ENCODE results near the gene MYBBP1A. TPM values are rescaled to one million over a fixed set of nuclear protein-coding genes. Genes with fewer than 3 reads are reported as not detected.

Gene MYBBP1A
- total RNA-seq, 3 donors from 2014 or later (not counting 1 experiment from before 2014, with no cell fraction given), result 50.5 to 58.1 (median 52.7) TPM

DNA sequence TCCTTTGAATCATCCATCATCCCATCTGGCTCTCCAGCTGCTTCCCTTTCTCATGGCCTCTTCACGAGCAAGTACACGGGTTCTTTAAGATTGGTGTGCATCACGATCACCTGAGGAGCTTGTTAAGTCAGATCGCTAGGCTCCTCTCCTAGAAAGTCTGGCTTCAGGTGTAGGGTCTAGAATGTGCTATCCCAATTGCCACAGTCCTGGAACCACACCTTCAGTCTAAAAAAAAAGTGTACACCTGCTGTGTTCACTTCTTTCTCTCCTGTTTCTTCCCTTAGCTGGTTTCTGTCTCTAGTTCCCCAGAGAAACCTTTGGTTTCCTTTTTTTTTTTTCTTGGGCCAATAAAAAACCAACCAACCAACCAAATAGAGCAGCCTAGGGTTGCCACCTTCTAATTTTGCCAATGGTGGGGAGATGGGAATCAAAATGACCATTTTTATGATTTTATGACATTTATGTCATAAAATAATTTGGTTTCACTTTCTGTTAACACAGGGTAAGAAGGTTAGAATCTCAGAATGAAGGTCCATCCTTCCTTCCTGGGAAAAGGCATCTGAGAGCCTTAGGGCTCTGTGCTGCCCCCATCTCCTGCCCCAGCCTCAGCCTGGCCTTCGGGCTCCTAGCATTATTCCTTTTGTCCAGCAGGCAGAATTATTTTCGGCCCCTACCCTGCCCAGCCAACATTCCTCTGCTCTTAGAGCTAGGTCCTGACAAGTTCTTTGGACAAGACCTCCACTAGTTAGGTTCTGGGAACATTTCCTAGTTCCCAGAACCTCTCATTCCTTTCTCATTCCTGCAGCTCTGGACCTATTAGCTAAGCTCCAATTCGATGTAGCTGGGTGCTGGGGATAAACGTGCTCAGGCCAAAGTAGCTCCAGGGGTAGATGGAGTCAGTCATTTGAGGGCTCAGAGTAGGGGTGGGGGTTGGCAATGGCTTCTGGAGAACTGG, 7.1 kb upstream of the MYBBP1A start:
- H3K27ac ChIP-seq (ENCODE audit: low read length), result no peak overlapping the region
- WGBS (ENCODE audit: insufficient coverage), result 77% methylated on average over 8 of the region's 8 CpGs
- no peak overlapping the region for H3K27ac Mint-ChIP-seq
- no peak for ATAC-seq
- no peaks in the 10 kb centered on the region for H3K27me3 ChIP-seq (ENCODE audit: control insufficient read depth, insufficient read depth, low read length)
- peaks cover 0 to 7% of the 10 kb centered on the region in 2 donors for H3K27me3 Mint-ChIP-seq (ENCODE audit: low read depth in 2 of 2)
- no peaks in the 10 kb centered on the region for H3K9me3 ChIP-seq (ENCODE audit: control insufficient read depth, insufficient read depth, low read length)
- no peaks in the 10 kb centered on the region for H3K9me3 Mint-ChIP-seq
- intact Hi-C loops (cut with micrococcal nuclease), result no loop called here
- no peak for DNase-seq
- peaks cover 5% of the 10 kb centered on the region for H3K4me1 ChIP-seq (ENCODE audit: control insufficient read depth, insufficient read depth, low read length)
- peaks cover 10 to 20% of the 10 kb centered on the region in 2 donors for H3K4me1 Mint-ChIP-seq
- no peaks in the 10 kb centered on the region for H3K36me3 ChIP-seq (ENCODE audit: control insufficient read depth, insufficient read depth, low read length)
- H3K4me3 Mint-ChIP-seq, result no peak overlapping the region
- H3K36me3 Mint-ChIP-seq, result no peaks in the 10 kb centered on the region
- H3K4me3 ChIP-seq (ENCODE audit: low read length), result no peak overlapping the region
- TF ChIP-seq, protein P1, sequence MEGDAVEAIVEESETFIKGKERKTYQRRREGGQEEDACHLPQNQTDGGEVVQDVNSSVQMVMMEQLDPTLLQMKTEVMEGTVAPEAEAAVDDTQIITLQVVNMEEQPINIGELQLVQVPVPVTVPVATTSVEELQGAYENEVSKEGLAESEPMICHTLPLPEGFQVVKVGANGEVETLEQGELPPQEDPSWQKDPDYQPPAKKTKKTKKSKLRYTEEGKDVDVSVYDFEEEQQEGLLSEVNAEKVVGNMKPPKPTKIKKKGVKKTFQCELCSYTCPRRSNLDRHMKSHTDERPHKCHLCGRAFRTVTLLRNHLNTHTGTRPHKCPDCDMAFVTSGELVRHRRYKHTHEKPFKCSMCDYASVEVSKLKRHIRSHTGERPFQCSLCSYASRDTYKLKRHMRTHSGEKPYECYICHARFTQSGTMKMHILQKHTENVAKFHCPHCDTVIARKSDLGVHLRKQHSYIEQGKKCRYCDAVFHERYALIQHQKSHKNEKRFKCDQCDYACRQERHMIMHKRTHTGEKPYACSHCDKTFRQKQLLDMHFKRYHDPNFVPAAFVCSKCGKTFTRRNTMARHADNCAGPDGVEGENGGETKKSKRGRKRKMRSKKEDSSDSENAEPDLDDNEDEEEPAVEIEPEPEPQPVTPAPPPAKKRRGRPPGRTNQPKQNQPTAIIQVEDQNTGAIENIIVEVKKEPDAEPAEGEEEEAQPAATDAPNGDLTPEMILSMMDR (IDR thresholded peaks at IDR 0.05), result no peak

DNA sequence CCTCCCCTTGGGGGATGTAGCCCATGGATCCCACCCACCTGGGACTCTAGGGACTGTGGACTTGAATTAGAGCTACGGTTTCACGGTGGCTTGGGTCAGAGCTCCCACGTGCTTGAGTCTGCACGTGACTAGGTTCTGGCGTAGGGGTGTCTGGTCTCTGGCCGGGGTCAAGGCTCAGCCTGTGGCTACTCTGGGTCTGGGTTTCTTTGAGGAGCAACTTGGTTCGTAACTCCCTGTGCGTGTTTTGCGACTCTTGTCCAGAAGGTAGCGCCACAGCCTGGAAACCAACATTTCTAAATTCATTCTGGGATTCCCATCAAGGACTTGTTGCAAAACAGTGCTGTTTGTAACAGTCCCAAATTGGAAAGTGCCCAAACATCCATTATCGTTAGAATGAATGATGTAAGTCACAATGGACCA, 5.7 kb upstream of the MYBBP1A start:
- Mint-ChIP-seq H3K27ac (no peak overlapping the region), H3K4me3 (no peak overlapping the region), H3K9me3 (no peaks in the 10 kb centered on the region), H3K36me3 (no peaks in the 10 kb centered on the region), H3K27me3 (ENCODE audit: low read depth in 2 of 2) (no peaks in the 10 kb centered on the region), H3K4me1 (peaks cover 10 to 18% of the 10 kb centered on the region in 2 donors)
- H3K4me3 ChIP-seq (ENCODE audit: low read length), result no peak overlapping the region
- WGBS (ENCODE audit: insufficient coverage), result 91% methylated on average over 11 of the region's 11 CpGs
- H3K36me3 ChIP-seq (ENCODE audit: control insufficient read depth, insufficient read depth, low read length), result no peaks in the 10 kb centered on the region
- H3K27ac ChIP-seq (ENCODE audit: low read length), result no peak overlapping the region
- TF ChIP-seq, protein P1 (IDR thresholded peaks at IDR 0.05), result no peak
- H3K4me1 ChIP-seq (ENCODE audit: control insufficient read depth, insufficient read depth, low read length), result peaks cover 9% of the 10 kb centered on the region
- no peaks in the 10 kb centered on the region for H3K27me3 ChIP-seq (ENCODE audit: control insufficient read depth, insufficient read depth, low read length)
- H3K9me3 ChIP-seq (ENCODE audit: control insufficient read depth, insufficient read depth, low read length), result no peaks in the 10 kb centered on the region
- ATAC-seq (no peak), DNase-seq (no peak)
- intact Hi-C loops (cut with micrococcal nuclease), result no loop called here

- ATAC-seq (no peak), DNase-seq (no peak)
- intact Hi-C loops (cut with micrococcal nuclease), result no loop called here
- H3K27me3 Mint-ChIP-seq (ENCODE audit: low read depth in 2 of 2), result no peaks in the 10 kb centered on the region
- Histone ChIP-seq H3K27ac (ENCODE audit: low read length) (no peak within 1 kb of the TSS), H3K9me3 (ENCODE audit: control insufficient read depth, insufficient read depth, low read length) (no peaks in the 10 kb centered on the region), H3K36me3 (ENCODE audit: control insufficient read depth, insufficient read depth, low read length) (no peaks in the 10 kb centered on the region), H3K4me1 (ENCODE audit: control insufficient read depth, insufficient read depth, low read length) (peaks cover 8% of the 10 kb centered on the region), H3K27me3 (ENCODE audit: control insufficient read depth, insufficient read depth, low read length) (no peaks in the 10 kb centered on the region), H3K4me3 (ENCODE audit: low read length) (no peak within 1 kb of the TSS)
- no peaks in the 10 kb centered on the region for H3K36me3 Mint-ChIP-seq
- TF ChIP-seq, protein P1 (IDR thresholded peaks at IDR 0.05), result no peak
- H3K9me3 Mint-ChIP-seq, result no peaks in the 10 kb centered on the region
- no peak within 1 kb of the TSS for H3K27ac Mint-ChIP-seq
- 94% methylated on average over 12 of the region's 12 CpGs for WGBS (ENCODE audit: insufficient coverage)
- H3K4me1 Mint-ChIP-seq, result peaks cover 10 to 18% of the 10 kb centered on the region in 2 donors
- no peak within 1 kb of the TSS for H3K4me3 Mint-ChIP-seq
Measured at GRCh38 chr17:4560421-4560820, 5.2 kb upstream of the MYBBP1A start, which contains the start of gene GGT6. Gene GGT6 (minus strand): TSS chr17:4560577. CDS start chr17:4560521, 56 bp downstream.

All from natural killer cell (primary cell).